Measurements from ENCODE around the gene RAP1GAP2.
"Not testable (repeated sequence)": the region's sequence is repeated elsewhere in the genome, so short reads cannot be mapped to it uniquely, and the experiment has no call there.

The RAP1GAP2 gene

DNA sequence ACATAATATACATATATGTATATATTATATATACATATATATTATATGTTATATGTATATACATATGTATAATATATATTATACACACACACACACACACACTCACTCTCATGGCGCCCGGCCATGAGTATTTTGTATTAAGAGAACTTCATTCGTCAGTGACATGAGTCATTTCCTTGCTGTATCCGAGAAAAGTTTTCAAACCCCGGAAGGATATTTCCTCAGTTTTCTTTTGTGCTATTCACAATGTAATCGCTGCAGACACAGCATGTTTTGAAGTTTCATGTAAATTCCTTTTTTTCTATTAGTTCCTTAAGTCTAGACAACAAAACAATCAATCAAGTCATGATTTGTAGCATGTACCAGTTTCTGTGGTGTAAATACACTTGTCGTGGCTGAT is 233.9 kb downstream of the RAP1GAP2 start:
- no peak for DNase-seq

GRCh38 chr17:3030852-3031470 is 234.7 kb downstream of the RAP1GAP2 start:
- not testable (repeated sequence) for DNase-seq

GRCh38 chr17:3032258-3033247 is 236.3 kb downstream of the RAP1GAP2 start:
- DNase-seq, result no peak

- no peak for DNase-seq
Observed at GRCh38 chr17:3033248-3033640, 237.0 kb downstream of the RAP1GAP2 start.

DNA sequence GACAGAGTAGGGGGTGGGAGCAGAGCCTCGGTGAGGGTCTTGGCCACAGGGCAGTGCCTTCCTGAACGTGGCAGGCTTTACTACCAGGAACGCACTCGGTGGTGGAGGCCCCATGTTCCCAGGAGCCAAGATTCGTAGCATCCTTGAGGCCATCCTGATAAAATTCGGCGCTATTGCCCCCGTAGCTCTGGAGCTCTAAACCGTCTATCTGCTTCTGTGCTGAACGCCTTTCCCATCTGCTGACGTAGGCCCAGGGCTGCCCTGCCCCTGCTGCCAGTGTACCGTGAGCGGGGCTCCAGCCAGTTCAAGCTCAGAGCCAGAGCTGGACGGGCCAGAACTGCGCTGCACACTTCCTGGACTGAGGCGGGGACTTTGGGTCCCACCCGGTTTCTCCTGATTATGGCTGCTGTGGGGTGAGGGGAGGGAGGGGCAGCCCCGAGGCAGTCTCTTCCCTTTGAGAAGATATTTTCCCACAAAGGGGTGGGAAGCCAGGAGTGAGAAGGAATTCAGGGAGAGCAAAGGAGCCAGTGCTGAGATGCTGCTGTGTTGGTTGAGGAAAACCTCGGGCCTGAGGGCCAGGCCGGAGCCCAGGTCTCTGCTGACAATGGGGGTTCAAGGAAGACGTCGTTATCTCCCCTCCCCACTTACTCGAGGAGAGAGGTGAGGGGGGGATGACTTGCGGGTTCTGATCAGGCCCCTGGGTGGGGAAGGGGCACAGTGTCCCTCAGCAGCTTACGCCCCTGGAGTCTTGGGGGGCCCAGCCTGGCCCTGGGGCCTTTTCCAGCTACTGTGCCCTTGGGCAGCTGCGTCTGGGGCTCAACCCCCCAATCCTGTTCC is 237.7 kb downstream of the RAP1GAP2 start:
- no peak for DNase-seq

- no peak for DNase-seq
Observed at GRCh38 chr17:3034578-3034920, 238.3 kb downstream of the RAP1GAP2 start.

- DNase-seq, result no peak
Observed at GRCh38 chr17:3035256-3035967, 239.2 kb downstream of the RAP1GAP2 start.

GRCh38 chr17:3035968-3036280 is 239.7 kb downstream of the RAP1GAP2 start:
- no peak for DNase-seq

- no peak for DNase-seq
Observed at GRCh38 chr17:3036800-3037199, 240.6 kb downstream of the RAP1GAP2 start.

DNA sequence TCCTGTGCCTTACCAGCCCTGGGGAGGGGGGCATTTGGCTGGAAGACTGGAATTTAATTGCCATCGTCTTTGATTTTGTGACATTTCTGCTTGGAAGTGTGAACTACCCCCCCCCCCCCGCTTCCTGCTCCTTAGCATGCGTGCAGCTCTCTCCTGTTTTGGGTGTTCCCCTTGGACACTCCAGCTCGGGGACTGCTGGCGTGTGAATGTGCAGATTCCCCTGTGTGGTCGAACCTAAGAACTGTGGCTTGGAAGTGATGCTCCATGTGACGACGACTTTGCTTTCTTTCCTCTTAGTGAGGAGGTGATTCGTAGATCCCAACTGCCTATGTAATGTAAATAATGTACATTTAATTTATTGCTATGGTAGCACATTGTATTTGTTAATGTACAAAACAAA is 241.0 kb downstream of the RAP1GAP2 start:
- no peak for DNase-seq

DNA sequence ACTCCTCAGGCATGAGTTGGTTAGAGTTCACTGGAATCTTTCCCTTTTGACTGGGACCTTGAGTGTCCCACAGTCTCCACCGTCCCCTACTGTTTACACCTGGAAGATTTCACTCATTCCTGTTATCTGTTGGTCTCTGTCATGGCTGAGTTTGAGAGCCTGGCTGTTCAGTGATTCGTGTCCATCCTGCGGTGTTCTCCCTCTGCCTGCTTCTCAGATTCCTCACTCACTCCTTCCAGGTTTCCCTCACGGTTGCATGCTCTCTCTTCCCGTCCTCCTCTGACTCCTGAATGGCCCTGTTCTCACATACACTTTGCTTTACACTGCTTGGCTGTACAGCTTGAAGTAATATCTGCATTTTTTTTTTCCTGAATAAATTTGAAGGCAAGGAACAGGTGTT is 242.7 kb downstream of the RAP1GAP2 start:
- no peak for DNase-seq

DNA sequence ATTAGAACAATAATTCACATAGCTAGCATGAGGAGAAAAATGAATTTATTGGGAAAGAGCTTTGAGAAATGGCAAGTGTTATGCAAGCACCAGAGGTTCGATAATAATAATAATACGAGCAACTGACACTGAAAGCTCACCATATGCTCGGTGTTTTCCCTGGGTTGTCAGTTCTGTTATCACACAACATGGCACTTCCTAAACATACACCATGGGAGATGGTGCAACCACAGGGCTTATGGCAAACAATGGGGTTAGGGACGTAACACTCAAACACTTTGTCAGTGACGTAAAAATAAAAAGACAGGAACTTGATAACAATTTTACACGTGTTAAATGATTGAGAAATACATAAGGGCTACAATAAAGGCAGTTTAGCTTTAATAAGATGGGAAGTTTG is 243.5 kb downstream of the RAP1GAP2 start:
- no peak for DNase-seq

- no peak for DNase-seq
Observed at GRCh38 chr17:3040882-3041281, 244.6 kb downstream of the RAP1GAP2 start.

DNA sequence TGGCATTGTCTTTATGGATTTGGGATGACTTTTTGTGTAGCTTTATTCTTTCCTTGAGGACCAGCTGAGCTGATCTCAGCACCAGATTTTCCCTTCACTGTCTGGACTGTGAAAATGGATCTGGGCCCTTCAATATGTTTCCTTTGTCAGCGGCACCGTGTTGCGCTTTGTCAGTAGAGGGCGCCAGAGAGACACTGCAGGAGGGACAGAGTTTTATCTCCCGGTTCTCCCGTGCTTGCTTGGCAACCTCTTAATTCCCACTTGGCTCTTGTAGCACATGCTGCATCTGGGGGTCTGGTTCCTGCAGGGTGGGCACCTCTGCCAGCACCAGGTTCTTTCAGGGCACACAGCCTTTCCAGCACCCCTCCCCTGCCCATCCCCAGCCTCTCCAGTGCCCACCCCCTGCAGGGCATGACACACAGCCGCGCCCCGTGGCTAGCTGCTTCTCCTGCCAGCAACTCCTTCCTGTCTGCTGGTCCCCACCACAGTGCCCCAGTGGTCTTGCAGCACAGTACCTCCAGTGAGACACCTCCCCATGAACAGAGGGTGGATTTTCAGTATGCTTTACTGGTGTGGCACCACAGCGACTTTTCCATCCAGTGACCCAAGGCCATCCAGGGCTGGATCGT is 247.6 kb downstream of the RAP1GAP2 start:
- no peak for DNase-seq

DNA sequence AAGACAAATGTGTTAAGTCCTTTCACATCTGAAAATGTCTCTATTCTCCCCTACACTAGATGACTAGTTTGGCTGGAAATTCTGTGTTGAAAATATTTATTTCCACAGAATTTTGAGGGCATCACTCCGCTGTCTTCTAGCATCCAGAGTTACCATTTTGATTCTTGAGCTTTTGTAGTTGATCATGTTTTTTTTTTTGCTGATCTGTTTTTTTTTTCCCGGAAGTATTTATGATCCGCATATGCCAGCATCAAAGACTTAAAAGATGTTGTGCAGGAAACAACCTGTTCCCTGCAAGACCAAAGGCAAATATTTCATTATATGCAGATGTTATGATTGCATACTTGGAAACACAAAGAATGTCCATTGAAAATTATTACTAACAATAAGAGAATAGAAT is 250.5 kb downstream of the RAP1GAP2 start:
- no peak for DNase-seq

GRCh38 chr17:3048727-3049471 is 252.7 kb downstream of the RAP1GAP2 start:
- peak; percentile 91 for DNase-seq

DNA sequence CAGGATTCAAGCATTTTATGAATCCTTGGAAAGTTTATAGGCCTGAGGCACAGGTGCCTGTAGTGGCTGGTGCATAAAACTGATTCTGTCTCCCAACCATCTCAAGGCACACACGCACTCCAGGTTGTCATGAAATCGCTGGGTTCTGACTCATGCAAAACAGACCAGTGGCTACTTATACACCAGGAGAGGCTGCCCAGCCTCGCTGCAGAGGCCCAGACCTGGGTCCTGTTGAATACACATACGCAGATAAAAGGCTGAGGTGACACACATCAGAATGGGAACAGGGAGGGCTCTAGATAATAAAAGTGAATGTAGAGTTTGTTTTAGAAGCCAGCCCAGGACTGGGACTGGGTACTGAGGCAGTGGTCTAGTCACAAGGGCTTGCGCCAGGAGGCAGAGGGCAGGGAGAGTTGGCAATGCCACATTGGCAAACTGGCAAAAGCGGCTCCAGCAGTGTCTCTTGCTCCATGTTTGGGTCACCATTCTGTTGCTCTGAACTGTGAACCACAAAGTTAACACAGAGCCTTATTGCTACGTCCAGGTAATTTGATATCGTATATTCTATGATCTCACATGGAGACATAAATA is 253.6 kb downstream of the RAP1GAP2 start:
- DNase-seq, result no peak

- not testable (repeated sequence) for DNase-seq
Observed at GRCh38 chr17:3054868-3055267, 258.6 kb downstream of the RAP1GAP2 start.

DNA sequence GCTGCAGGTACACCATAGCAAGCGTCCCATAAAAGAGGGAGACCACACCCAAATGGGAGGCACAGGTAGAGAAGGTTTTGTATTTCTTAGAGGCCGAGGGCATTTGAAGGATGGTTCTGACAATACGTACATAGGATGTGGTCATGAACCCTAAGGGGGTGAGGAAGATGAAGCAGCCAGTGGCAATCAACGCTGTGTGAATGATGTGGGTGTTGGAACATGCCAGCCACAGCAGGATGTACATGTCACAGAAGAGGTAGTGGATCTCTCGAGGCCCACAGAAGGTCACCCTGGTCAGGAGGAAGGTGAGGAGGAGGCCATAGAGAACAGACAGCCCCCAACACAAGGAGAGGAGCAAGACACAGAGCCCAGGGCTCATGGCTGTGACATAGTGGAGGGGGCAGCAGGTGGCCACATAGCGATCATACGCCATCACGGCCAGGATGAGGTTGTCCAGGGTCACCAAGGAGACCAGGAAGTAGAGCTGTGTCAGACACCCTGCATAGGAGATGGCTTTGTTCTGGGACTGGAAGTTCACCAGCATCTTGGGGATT is 266.7 kb downstream of the RAP1GAP2 start:
- DNase-seq, result not testable (repeated sequence)

DNA sequence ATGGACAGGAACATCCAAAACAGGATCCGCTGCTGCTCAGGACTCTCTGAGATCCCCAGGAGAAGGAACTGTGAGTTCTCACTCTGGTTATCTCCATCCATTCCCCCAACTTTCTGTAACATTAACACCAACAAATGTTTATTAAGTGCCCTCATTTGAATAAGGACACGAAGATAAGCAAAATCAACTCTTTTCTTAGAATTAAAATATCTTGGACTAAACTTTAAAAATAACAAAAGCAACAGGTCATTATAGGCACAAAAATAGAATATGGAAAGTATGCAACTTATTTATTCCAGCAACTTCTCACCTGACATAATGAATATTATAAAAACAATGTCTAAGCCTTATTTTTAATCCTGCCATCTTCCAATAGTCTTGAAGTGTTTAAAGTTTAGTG is 267.3 kb downstream of the RAP1GAP2 start, which contains the start of gene OR1D5:
Gene OR1D5, minus strand, starts transcription at position 101 of the 400 bp plus-strand sequence. Its CDS starts 0 bp downstream, at position 101.
- DNase-seq, result not testable (repeated sequence)

GRCh38 chr17:3065192-3065591 is 269.0 kb downstream of the RAP1GAP2 start:
- not testable (repeated sequence) for DNase-seq

All from NCI-H1092 treated with DMSO at 0.1 percent for 48 hours (cell line).